HT1080 (cell line): ENCODE measurements around the gene PTBP1. TPM values are rescaled to one million over a fixed set of nuclear protein-coding genes. Genes with fewer than 3 reads are reported as not detected.
"Not testable (repeated sequence)": the region's sequence is repeated elsewhere in the genome, so short reads cannot be mapped to it uniquely, and the experiment has no call there.

Experiments
- DNase-seq: peaks from one replicate; pipeline ENCODE4 v3.0.0-alpha.2; 2015; ENCODE audit warnings: low read depth
- total RNA-seq: library from RNA; depleted of rRNA; stranded (reverse); fragments of >200 nt; shearing (Covaris generic); gene quantifications from 2 replicates; pipeline ENCODE4 v1.2.3, GENCODE V29; 2014

The PTBP1 gene
- total RNA-seq, 1 experiment from 2014 or later = 447 TPM

GRCh38 chr19:827314-827709 is 30.1 kb downstream of the PTBP1 start:
- no peak for DNase-seq

GRCh38 chr19:827710-828321 is 30.6 kb downstream of the PTBP1 start, which contains the start of gene AZU1:
Gene AZU1 (plus strand): TSS chr19:827837. CDS start chr19:827847, 10 bp downstream.
- DNase-seq = no peak

- DNase-seq = no peak
These were observed 32.0 kb downstream of the PTBP1 start for GRCh38 chr19:829129-829758.

GRCh38 chr19:831407-832369 is 34.4 kb downstream of the PTBP1 start:
- DNase-seq = no peak

GRCh38 chr19:834216-834615 is 37.0 kb downstream of the PTBP1 start:
- no peak for DNase-seq

- DNase-seq = no peak
These were observed 38.1 kb downstream of the PTBP1 start for GRCh38 chr19:835210-835810.

GRCh38 chr19:840519-841206 is 43.4 kb downstream of the PTBP1 start, which contains the start of gene PRTN3:
Gene PRTN3 (plus strand): TSS chr19:840999. CDS start chr19:841009, 10 bp downstream.
- DNase-seq = no peak

GRCh38 chr19:842802-843179 is 45.5 kb downstream of the PTBP1 start:
- not testable (repeated sequence) for DNase-seq

- no peak for DNase-seq
These were observed 46.1 kb downstream of the PTBP1 start for GRCh38 chr19:843180-843835.

- DNase-seq = no peak
These were observed 46.7 kb downstream of the PTBP1 start for GRCh38 chr19:843836-844545.

GRCh38 chr19:844546-844971 is 47.3 kb downstream of the PTBP1 start:
- DNase-seq = no peak

GRCh38 chr19:845707-846521 is 48.7 kb downstream of the PTBP1 start:
- no peak for DNase-seq

- DNase-seq = no peak
These were observed 51.2 kb downstream of the PTBP1 start for GRCh38 chr19:848386-848921.

- DNase-seq = not testable (repeated sequence)
These were observed 51.9 kb downstream of the PTBP1 start for GRCh38 chr19:849195-849594.

- peak; percentile 69 for DNase-seq
These were observed 53.1 kb downstream of the PTBP1 start for GRCh38 chr19:850221-850978.

- no peak for DNase-seq
These were observed 53.7 kb downstream of the PTBP1 start for GRCh38 chr19:850979-851335.

- DNase-seq = no peak
These were observed 55.1 kb downstream of the PTBP1 start, which contains the start of gene ELANE for GRCh38 chr19:852136-853013. Gene ELANE (plus strand): TSS chr19:852303. CDS start chr19:852329, 26 bp downstream.
